Measurements from ENCODE around the gene ZNF512B.

ZNF512B gene

DNA sequence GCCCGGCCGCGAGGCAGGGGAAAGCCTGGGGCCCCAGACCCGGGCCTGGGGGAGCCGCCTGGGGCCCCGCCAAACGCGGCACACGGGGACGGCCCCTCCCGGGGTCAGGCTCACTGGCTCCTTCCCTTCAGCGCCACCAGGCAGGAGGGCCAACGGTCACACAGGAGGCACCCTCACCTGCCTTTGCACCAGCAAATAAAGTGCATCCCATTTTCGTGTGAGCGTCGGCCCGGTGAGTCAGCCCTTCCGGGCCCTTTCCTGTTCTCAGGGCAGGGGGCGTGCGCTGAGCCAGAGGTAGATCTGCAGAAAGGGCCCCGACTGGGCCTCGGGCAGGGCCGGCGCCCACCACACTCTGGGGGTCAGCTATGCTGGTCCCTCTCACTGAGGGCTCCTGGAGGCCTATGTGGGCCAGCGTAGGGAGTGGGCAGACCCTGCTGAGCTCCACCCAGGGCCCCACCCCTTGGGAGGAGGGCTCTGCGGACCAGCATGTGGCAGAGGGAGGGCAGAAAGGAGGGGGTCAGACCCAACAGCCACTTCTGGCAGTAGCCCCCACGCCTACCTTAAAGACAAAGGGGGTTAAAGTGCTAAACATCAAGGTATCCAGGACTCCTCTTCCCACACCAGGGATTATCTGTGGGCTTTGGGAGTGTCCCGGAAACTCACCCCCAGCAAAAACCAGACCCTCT is 12.6 kb downstream of the ZNF512B start:
- TF ChIP-seq, protein P1, sequence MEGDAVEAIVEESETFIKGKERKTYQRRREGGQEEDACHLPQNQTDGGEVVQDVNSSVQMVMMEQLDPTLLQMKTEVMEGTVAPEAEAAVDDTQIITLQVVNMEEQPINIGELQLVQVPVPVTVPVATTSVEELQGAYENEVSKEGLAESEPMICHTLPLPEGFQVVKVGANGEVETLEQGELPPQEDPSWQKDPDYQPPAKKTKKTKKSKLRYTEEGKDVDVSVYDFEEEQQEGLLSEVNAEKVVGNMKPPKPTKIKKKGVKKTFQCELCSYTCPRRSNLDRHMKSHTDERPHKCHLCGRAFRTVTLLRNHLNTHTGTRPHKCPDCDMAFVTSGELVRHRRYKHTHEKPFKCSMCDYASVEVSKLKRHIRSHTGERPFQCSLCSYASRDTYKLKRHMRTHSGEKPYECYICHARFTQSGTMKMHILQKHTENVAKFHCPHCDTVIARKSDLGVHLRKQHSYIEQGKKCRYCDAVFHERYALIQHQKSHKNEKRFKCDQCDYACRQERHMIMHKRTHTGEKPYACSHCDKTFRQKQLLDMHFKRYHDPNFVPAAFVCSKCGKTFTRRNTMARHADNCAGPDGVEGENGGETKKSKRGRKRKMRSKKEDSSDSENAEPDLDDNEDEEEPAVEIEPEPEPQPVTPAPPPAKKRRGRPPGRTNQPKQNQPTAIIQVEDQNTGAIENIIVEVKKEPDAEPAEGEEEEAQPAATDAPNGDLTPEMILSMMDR (conservative IDR thresholded peaks at IDR 0.05; ENCODE audit: low read depth, low read length): peak; percentile 29; the same call in 1 of the 2 replicates
- Histone ChIP-seq H4K20me1 (ENCODE audit: insufficient read depth) (peaks cover 9% of the 10 kb centered on the region; the same call in 1 of the 2 replicates), H3K4me3 (IDR thresholded peaks at IDR 0.05; ENCODE audit: insufficient read depth, low read depth, low read length) (no peak overlapping the region), H2AFZ (ENCODE audit: low read depth) (peak overlapping the region; percentile 63), H3K27ac (peak overlapping the region; percentile 80), H3K79me2 (ENCODE audit: insufficient read depth, low read depth) (peaks cover 40% of the 10 kb centered on the region), H3K9ac (peak overlapping the region; percentile 69), H3K27me3 (ENCODE audit: insufficient read depth, low read depth) (no peaks in the 10 kb centered on the region), H3K4me1 (ENCODE audit: low read depth, poor library complexity, severe bottlenecking) (peaks cover 37% of the 10 kb centered on the region), H3K4me2 (peak overlapping the region; percentile 100), H3K36me3 (ENCODE audit: insufficient read depth) (no peaks in the 10 kb centered on the region; the same call in 1 of the 2 replicates)

DNA sequence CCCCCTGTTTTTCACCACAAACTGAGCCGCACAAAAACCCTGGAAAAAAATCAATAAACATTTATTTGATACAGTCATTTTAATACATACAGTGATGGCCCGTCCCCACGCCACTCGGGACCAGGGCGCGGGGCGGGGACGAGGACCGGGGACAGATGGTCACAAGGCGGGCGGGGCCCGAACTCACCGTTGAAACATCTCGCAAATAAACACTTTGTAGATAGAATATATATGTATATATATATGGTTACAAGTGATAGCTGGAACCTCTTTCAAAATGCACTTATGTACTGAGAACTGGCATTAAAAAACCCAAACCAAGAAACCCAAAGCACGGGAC is 13.1 kb downstream of the ZNF512B start:
- Histone ChIP-seq H3K9ac (peak overlapping the region; percentile 69), H3K36me3 (ENCODE audit: insufficient read depth) (no peaks in the 10 kb centered on the region; the same call in 1 of the 2 replicates), H3K4me3 (IDR thresholded peaks at IDR 0.05; ENCODE audit: insufficient read depth, low read depth, low read length) (no peak overlapping the region), H3K79me2 (ENCODE audit: insufficient read depth, low read depth) (peaks cover 45% of the 10 kb centered on the region), H2AFZ (ENCODE audit: low read depth) (peak overlapping the region; percentile 63), H3K27ac (peak overlapping the region; percentile 80), H4K20me1 (ENCODE audit: insufficient read depth) (peaks cover 9% of the 10 kb centered on the region; the same call in 1 of the 2 replicates), H3K4me2 (peak overlapping the region; percentile 100), H3K4me1 (ENCODE audit: low read depth, poor library complexity, severe bottlenecking) (peaks cover 37% of the 10 kb centered on the region), H3K27me3 (ENCODE audit: insufficient read depth, low read depth) (no peaks in the 10 kb centered on the region)
- TF ChIP-seq, protein P1 (conservative IDR thresholded peaks at IDR 0.05; ENCODE audit: low read depth, low read length): no peak

DNA sequence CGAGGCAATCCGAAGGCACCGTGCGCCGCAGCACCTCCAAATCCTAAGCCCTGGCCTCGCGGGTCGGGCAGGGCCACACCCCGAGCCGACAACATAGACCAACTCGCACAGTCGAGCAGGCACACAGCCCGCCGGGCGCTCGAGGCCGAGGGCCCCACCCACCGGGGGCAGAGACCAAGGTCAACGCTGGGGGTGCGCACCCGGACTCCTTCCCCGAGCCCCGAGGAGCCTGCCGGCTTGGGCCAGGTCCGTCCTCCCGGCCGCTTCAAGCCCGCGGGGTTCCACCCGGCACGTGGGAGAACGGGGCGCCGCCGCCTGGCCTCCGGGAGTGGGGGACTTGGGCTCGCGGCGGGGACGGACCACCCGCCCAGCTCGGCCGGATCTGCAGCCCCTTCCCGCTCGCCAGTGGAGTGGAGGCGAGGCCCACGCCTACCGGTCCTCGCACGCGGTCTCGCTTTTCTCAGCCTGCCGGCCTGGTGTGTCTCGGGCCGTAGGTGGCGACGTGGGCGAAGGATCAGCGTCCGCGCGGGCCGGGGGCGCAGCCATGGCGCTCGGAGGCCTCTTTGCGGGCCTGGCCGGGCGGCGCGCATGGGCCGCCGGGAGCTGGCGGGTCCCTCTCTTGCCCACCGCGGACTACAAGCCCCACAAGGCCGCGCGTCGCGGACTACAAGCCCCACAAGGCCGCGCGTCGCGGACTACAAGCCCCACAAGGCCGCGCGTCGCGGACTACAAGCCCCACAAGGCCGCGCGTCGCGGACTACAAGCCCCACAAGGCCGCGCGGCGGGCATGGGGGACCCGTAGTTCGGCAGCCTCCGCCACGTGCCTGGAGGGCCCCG is 13.7 kb downstream of the ZNF512B start, which contains the start of gene UCKL1:
UCKL1 (minus strand) TSS at position 590 of the 837 bp plus-strand sequence; CDS start at position 546, 44 bp downstream.
- Histone ChIP-seq H3K79me2 (ENCODE audit: insufficient read depth, low read depth) (peaks cover 51% of the 10 kb centered on the region), H2AFZ (ENCODE audit: low read depth) (peak within 1 kb of the TSS; percentile 72)

DNA sequence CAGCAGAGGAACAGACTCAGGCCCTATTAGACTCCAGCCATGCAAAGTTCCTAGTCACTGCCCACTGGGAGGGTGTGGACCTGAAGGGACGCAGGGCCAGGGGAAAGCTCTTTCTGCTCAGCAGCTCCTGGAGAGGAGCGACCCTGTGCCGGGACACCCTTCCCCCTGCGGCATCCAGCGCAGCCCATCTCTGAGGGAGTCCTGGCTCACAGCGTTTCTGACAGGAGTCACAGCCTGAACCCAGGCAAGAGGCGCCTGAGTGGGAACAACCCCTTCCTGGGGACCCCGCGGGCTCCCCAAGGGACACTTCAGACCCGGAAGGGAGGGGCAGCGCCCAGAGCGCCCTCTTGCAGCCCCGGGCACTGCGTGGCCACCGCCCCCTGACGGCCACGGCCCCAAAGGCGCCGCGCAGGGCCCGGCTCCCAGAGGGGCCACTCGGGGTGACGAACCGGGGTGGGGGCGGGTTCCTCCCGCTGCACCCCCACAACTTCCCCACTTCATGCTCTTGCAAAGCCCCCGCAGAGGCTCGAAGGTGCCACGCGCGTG is 14.4 kb downstream of the ZNF512B start:
- H3K9ac ChIP-seq: peak overlapping the region; percentile 86
- H3K4me1 ChIP-seq (ENCODE audit: low read depth, poor library complexity, severe bottlenecking): peaks cover 37% of the 10 kb centered on the region
- no peak overlapping the region for H3K4me3 ChIP-seq (IDR thresholded peaks at IDR 0.05; ENCODE audit: insufficient read depth, low read depth, low read length)
- H4K20me1 ChIP-seq (ENCODE audit: insufficient read depth): peaks cover 9% of the 10 kb centered on the region; the same call in 1 of the 2 replicates
- H3K4me2 ChIP-seq: peak overlapping the region; percentile 82
- TF ChIP-seq, protein P1 (conservative IDR thresholded peaks at IDR 0.05; ENCODE audit: low read depth, low read length): peak; percentile 28; the same call in 1 of the 2 replicates
- peak overlapping the region; percentile 57 for H3K27ac ChIP-seq
- peaks cover 58% of the 10 kb centered on the region for H3K79me2 ChIP-seq (ENCODE audit: insufficient read depth, low read depth)
- peak overlapping the region; percentile 72 for H2AFZ ChIP-seq (ENCODE audit: low read depth)
- H3K27me3 ChIP-seq (ENCODE audit: insufficient read depth, low read depth): no peaks in the 10 kb centered on the region
- H3K36me3 ChIP-seq (ENCODE audit: insufficient read depth): no peaks in the 10 kb centered on the region

More for the DNA sequence above, 13.7 kb downstream of the ZNF512B start, which contains the start of gene UCKL1:
- H3K9ac ChIP-seq: peak within 1 kb of the TSS; percentile 86
- H3K27ac ChIP-seq: peak within 1 kb of the TSS; percentile 80
- peak within 1 kb of the TSS; percentile 100 for H3K4me2 ChIP-seq
- TF ChIP-seq, protein P1 (conservative IDR thresholded peaks at IDR 0.05; ENCODE audit: low read depth, low read length): 0 out of 2 replicates have a peak, but pooled peaks have one; percentile 2
- peaks cover 9% of the 10 kb centered on the region; the same call in 1 of the 2 replicates for H4K20me1 ChIP-seq (ENCODE audit: insufficient read depth)
- no peak within 1 kb of the TSS for H3K4me3 ChIP-seq (IDR thresholded peaks at IDR 0.05; ENCODE audit: insufficient read depth, low read depth, low read length)
- no peaks in the 10 kb centered on the region for H3K36me3 ChIP-seq (ENCODE audit: insufficient read depth)
- H3K27me3 ChIP-seq (ENCODE audit: insufficient read depth, low read depth): no peaks in the 10 kb centered on the region
- H3K4me1 ChIP-seq (ENCODE audit: low read depth, poor library complexity, severe bottlenecking): peaks cover 37% of the 10 kb centered on the region
